Measurements from ENCODE around the gene TOGARAM2. TPM values are rescaled to one million over a fixed set of nuclear protein-coding genes. Genes with fewer than 3 reads are reported as not detected.

The TOGARAM2 gene
- total RNA-seq, 1 experiment from 2014 or later = 0.76 TPM

DNA sequence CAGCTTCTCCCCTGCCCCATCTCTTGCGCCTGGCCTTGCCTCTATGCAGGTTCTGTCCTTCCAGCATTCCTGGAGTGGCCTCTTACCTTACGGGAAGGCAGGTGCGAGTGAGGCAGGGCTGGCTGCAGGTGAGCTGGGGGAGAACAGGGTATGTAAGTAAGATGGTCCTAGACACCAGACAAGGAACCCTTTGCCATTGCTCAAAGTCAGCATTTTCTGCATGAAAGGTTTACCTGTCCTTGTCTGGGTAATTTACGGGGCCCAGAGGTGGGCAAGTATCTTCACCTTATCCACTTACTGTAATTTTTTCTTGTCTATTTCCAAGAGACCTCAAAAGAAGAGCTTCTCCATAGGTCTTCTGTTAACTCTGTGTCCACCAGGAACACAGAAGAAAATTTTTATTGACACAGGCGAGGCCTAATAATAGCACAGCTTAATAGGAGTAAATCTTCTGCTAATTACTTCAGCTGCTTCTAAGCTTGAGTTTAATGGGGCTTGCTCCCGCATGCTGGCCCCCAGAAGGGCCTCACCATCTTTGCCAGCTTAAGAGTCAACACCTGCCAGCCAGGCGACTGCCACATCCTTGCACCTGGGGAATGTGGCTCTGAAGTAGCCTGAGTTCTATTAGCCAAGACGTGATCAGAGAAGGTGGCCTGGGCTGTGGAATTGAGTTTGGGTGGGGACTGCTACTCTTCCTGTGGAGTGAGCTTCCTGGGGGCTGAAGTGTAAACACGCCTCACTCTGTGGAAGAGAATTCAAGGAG lies 66.2 kb downstream of the TOGARAM2 start:
- Histone ChIP-seq H3K27me3 (ENCODE audit: insufficient read depth, low read length) (no peaks in the 10 kb centered on the region), H3K4me2 (ENCODE audit: low read length) (no peak overlapping the region), H3K9ac (ENCODE audit: low read length) (no peak overlapping the region), H3K9me2 (ENCODE audit: insufficient read depth) (no peaks in the 10 kb centered on the region), H3K4me3 (replicated peaks in 1 of 2; ENCODE audit: low read depth in 1 of 2, low read length in 2 of 2) (no peak overlapping the region), H2AFZ (ENCODE audit: low read depth, low read length, poor library complexity, severe bottlenecking) (no peak overlapping the region), H3K27ac (ENCODE audit: low read depth, low read length) (no peak overlapping the region), H3K79me2 (ENCODE audit: insufficient read depth, low read length) (no peaks in the 10 kb centered on the region), H4K20me1 (ENCODE audit: insufficient read depth) (no peaks in the 10 kb centered on the region), H3K4me1 (ENCODE audit: control insufficient read depth in 1 of 2, insufficient read depth in 2 of 2, low read length in 2 of 2) (no peaks in the 10 kb centered on the region), H3K9me3 (ENCODE audit: control insufficient read depth in 1 of 2, insufficient read depth in 1 of 2, low read depth in 1 of 2, low read length in 2 of 2) (no peaks in the 10 kb centered on the region), H3K36me3 (ENCODE audit: control insufficient read depth in 1 of 2, insufficient read depth in 2 of 2, low read length in 2 of 2) (no peaks in the 10 kb centered on the region)
- ATAC-seq (no peak), DNase-seq (ENCODE audit: low read depth, low spot score) (no peak)
- ChIA-PET RAD21 (ENCODE audit: low non-redundant PET in 1 of 2, low total read pairs in 2 of 2, uncharacterized antibody in 2 of 2, unreplicated experiment in 2 of 2) (no interaction called here), CTCF (no interaction called here), POLR2A (no interaction called here)
- intact Hi-C loops (cut with micrococcal nuclease) = no loop called here
- no TSS peak for BruUV-seq (replicated peaks)
- TF ChIP-seq POLR2A (IDR thresholded peaks at IDR 0.05; ENCODE audit: borderline replicate concordance, extremely low read depth, insufficient read depth, insufficient read length) = no peak
- no peak for TF ChIP-seq EGR1 (IDR thresholded peaks at IDR 0.05; ENCODE audit: low read depth)
- no peak for TF ChIP-seq REST (IDR thresholded peaks at IDR 0.05; ENCODE audit: low read depth)
- TF ChIP-seq SIN3A (IDR thresholded peaks at IDR 0.05; ENCODE audit: low read depth) = no peak
- TF ChIP-seq POLR2AphosphoS5 (IDR thresholded peaks at IDR 0.05; ENCODE audit: low read depth, low read length) = no peak

DNA sequence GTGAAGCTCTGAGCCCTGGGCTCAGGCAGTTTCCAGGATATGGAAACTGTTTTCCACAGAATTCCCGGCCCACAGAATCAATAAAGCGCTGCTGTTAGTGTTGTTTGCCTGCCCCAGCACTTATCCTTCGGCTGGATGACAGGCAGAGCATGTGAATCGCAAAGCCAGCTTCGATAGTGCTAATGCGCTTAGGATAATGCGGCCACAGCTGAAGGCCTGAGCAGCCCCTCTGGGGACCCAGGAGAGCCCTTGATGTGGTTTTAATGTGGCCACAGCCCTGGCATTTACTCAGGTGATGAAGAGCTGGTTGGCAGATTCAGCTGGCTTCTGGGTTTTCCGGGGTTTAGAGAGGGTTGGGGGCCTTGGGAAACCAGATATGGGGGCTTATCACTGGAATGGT lies 69.5 kb downstream of the TOGARAM2 start:
- Histone ChIP-seq H3K9ac (ENCODE audit: low read length) (no peak overlapping the region), H3K27ac (ENCODE audit: low read depth, low read length) (no peak overlapping the region), H3K79me2 (ENCODE audit: insufficient read depth, low read length) (no peaks in the 10 kb centered on the region), H3K4me1 (ENCODE audit: control insufficient read depth in 1 of 2, insufficient read depth in 2 of 2, low read length in 2 of 2) (peaks cover 5 to 11% of the 10 kb centered on the region in 2 experiments; a peak in 3 of 4 replicates), H3K4me2 (ENCODE audit: low read length) (no peak overlapping the region), H3K9me2 (ENCODE audit: insufficient read depth) (no peaks in the 10 kb centered on the region), H4K20me1 (ENCODE audit: insufficient read depth) (no peaks in the 10 kb centered on the region), H2AFZ (ENCODE audit: low read depth, low read length, poor library complexity, severe bottlenecking) (no peak overlapping the region), H3K9me3 (ENCODE audit: control insufficient read depth in 1 of 2, insufficient read depth in 1 of 2, low read depth in 1 of 2, low read length in 2 of 2) (no peaks in the 10 kb centered on the region), H3K36me3 (ENCODE audit: control insufficient read depth in 1 of 2, insufficient read depth in 2 of 2, low read length in 2 of 2) (no peaks in the 10 kb centered on the region), H3K4me3 (replicated peaks in 1 of 2; ENCODE audit: low read depth in 1 of 2, low read length in 2 of 2) (no peak overlapping the region), H3K27me3 (ENCODE audit: insufficient read depth, low read length) (no peaks in the 10 kb centered on the region)
- intact Hi-C loops (cut with micrococcal nuclease) = no loop called here
- ChIA-PET CTCF (no interaction called here), POLR2A (no interaction called here), RAD21 (ENCODE audit: low non-redundant PET in 1 of 2, low total read pairs in 2 of 2, uncharacterized antibody in 2 of 2, unreplicated experiment in 2 of 2) (no interaction called here)
- ATAC-seq = no peak
- no peak for DNase-seq (ENCODE audit: low read depth, low spot score)
- BruUV-seq (replicated peaks) = no TSS peak
- TF ChIP-seq CEBPB (IDR thresholded peaks at IDR 0.05; ENCODE audit: low read depth) = no peak
- no peak for TF ChIP-seq SRF (IDR thresholded peaks at IDR 0.05; ENCODE audit: low read depth)
- TF ChIP-seq YY1 (IDR thresholded peaks at IDR 0.05; ENCODE audit: extremely low read depth, insufficient replicate concordance, low read depth, low read length) = no peak
- TF ChIP-seq EGR1 (IDR thresholded peaks at IDR 0.05; ENCODE audit: low read depth) = no peak
- no peak for TF ChIP-seq POLR2A (IDR thresholded peaks at IDR 0.05; ENCODE audit: borderline replicate concordance, extremely low read depth, insufficient read depth, insufficient read length)
- TF ChIP-seq JUND (IDR thresholded peaks at IDR 0.05) = no peak
- TF ChIP-seq SP1 (IDR thresholded peaks at IDR 0.05; ENCODE audit: low read depth) = no peak
- no peak for TF ChIP-seq ATF3 (IDR thresholded peaks at IDR 0.05)
- TF ChIP-seq, protein P1, sequence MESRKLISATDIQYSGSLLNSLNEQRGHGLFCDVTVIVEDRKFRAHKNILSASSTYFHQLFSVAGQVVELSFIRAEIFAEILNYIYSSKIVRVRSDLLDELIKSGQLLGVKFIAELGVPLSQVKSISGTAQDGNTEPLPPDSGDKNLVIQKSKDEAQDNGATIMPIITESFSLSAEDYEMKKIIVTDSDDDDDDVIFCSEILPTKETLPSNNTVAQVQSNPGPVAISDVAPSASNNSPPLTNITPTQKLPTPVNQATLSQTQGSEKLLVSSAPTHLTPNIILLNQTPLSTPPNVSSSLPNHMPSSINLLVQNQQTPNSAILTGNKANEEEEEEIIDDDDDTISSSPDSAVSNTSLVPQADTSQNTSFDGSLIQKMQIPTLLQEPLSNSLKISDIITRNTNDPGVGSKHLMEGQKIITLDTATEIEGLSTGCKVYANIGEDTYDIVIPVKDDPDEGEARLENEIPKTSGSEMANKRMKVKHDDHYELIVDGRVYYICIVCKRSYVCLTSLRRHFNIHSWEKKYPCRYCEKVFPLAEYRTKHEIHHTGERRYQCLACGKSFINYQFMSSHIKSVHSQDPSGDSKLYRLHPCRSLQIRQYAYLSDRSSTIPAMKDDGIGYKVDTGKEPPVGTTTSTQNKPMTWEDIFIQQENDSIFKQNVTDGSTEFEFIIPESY (IDR thresholded peaks at IDR 0.05; ENCODE audit: extremely low read depth, insufficient replicate concordance, low read length) = no peak
